ENCODE measurements around the gene NEU3.
A peak's percentile ranks its signal among the peaks of the same experiment; 100 is the strongest.

Gene NEU3

GRCh38 chr11:75023446-75024067 is 34.8 kb downstream of the NEU3 start:
- TF ChIP-seq PPARA (CRISPR knock-in tag; IDR thresholded peaks at IDR 0.05; ENCODE audit: borderline replicate concordance) (no peak), RARB (CRISPR knock-in tag; IDR thresholded peaks at IDR 0.05) (no peak), TCF4 (CRISPR knock-in tag; IDR thresholded peaks at IDR 0.05; ENCODE audit: borderline replicate concordance) (no peak), BACH2 (CRISPR knock-in tag; IDR thresholded peaks at IDR 0.05; ENCODE audit: borderline replicate concordance) (no peak), ZFP30 (CRISPR knock-in tag; IDR thresholded peaks at IDR 0.05) (no peak), TOX (CRISPR knock-in tag; IDR thresholded peaks at IDR 0.05; ENCODE audit: borderline replicate concordance) (no peak), ARNTL (CRISPR knock-in tag; IDR thresholded peaks at IDR 0.05; ENCODE audit: borderline replicate concordance, low read depth) (no peak), SNAI2 (CRISPR knock-in tag; IDR thresholded peaks at IDR 0.05) (no peak), POU6F1 (CRISPR knock-in tag; IDR thresholded peaks at IDR 0.05; ENCODE audit: borderline replicate concordance, low read depth) (no peak), TSHZ2 (CRISPR knock-in tag; IDR thresholded peaks at IDR 0.05) (no peak), CSDC2 (CRISPR knock-in tag; IDR thresholded peaks at IDR 0.05) (no peak), GLIS3 (CRISPR knock-in tag; IDR thresholded peaks at IDR 0.05) (no peak), ZNF8 (CRISPR knock-in tag; IDR thresholded peaks at IDR 0.05) (no peak), CREB5 (CRISPR knock-in tag; IDR thresholded peaks at IDR 0.05; ENCODE audit: low read depth) (no peak), OSR1 (CRISPR knock-in tag; IDR thresholded peaks at IDR 0.05) (no peak), ZNF565 (CRISPR knock-in tag; conservative IDR thresholded peaks at IDR 0.05; ENCODE audit: low read depth) (no peak), ZC3H10 (CRISPR knock-in tag; IDR thresholded peaks at IDR 0.05) (no peak)
- ATAC-seq, result peak; percentile 9; the same call in 1 of the 3 replicates

- TF ChIP-seq CREB5 (CRISPR knock-in tag; IDR thresholded peaks at IDR 0.05; ENCODE audit: low read depth), result no peak
- no peak for TF ChIP-seq ZFP30 (CRISPR knock-in tag; IDR thresholded peaks at IDR 0.05)
- no peak for TF ChIP-seq ZNF565 (CRISPR knock-in tag; conservative IDR thresholded peaks at IDR 0.05; ENCODE audit: low read depth)
- TF ChIP-seq ZFP3 (CRISPR knock-in tag; IDR thresholded peaks at IDR 0.05), result no peak
- no peak for TF ChIP-seq BACH2 (CRISPR knock-in tag; IDR thresholded peaks at IDR 0.05; ENCODE audit: borderline replicate concordance)
- TF ChIP-seq PATZ1 (CRISPR knock-in tag; IDR thresholded peaks at IDR 0.05; ENCODE audit: borderline replicate concordance), result no peak
- TF ChIP-seq ZNF70 (CRISPR knock-in tag; IDR thresholded peaks at IDR 0.05), result no peak
- no peak for TF ChIP-seq PPARA (CRISPR knock-in tag; IDR thresholded peaks at IDR 0.05; ENCODE audit: borderline replicate concordance)
- TF ChIP-seq CSDC2 (CRISPR knock-in tag; IDR thresholded peaks at IDR 0.05), result no peak
- no peak for TF ChIP-seq SNAI2 (CRISPR knock-in tag; IDR thresholded peaks at IDR 0.05)
- TF ChIP-seq ESRRG (CRISPR knock-in tag; IDR thresholded peaks at IDR 0.05), result no peak
- ATAC-seq, result no peak
Observed at GRCh38 chr11:75024068-75024449, 35.3 kb downstream of the NEU3 start.

GRCh38 chr11:75024764-75025211 is 36.1 kb downstream of the NEU3 start:
- ATAC-seq, result no peak
- TF ChIP-seq ZFP3 (CRISPR knock-in tag; IDR thresholded peaks at IDR 0.05), result no peak
- no peak for TF ChIP-seq TOX (CRISPR knock-in tag; IDR thresholded peaks at IDR 0.05; ENCODE audit: borderline replicate concordance)

Measured in SK-N-SH treated with all-trans-retinoic acid at 6 μM for 48 hours (cell line).